ENCODE results near the gene PCSK7. TPM values are rescaled to one million over a fixed set of nuclear protein-coding genes. Genes with fewer than 3 reads are reported as not detected.
"Not testable (repeated sequence)": the region's sequence is repeated elsewhere in the genome, so short reads cannot be mapped to it uniquely, and the experiment has no call there.

Gene PCSK7, protein sequence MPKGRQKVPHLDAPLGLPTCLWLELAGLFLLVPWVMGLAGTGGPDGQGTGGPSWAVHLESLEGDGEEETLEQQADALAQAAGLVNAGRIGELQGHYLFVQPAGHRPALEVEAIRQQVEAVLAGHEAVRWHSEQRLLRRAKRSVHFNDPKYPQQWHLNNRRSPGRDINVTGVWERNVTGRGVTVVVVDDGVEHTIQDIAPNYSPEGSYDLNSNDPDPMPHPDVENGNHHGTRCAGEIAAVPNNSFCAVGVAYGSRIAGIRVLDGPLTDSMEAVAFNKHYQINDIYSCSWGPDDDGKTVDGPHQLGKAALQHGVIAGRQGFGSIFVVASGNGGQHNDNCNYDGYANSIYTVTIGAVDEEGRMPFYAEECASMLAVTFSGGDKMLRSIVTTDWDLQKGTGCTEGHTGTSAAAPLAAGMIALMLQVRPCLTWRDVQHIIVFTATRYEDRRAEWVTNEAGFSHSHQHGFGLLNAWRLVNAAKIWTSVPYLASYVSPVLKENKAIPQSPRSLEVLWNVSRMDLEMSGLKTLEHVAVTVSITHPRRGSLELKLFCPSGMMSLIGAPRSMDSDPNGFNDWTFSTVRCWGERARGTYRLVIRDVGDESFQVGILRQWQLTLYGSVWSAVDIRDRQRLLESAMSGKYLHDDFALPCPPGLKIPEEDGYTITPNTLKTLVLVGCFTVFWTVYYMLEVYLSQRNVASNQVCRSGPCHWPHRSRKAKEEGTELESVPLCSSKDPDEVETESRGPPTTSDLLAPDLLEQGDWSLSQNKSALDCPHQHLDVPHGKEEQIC
- total RNA-seq (ENCODE audit: low replicate concordance): 42.6 and 46.3 TPM in 2 replicates

- H3K4me3 ChIP-seq (ENCODE audit: low read depth, low read length): peak within 1 kb of the TSS; percentile 97
- DNase-seq (ENCODE audit: low read depth): no peak
- no peak for TF ChIP-seq CTCF (IDR thresholded peaks at IDR 0.05; ENCODE audit: insufficient read depth, low read length)
These were observed at the start of gene PCSK7 for GRCh38 chr11:117231842-117232091. Gene PCSK7, minus strand, starts transcription at chr11:117232073. Its CDS starts 2,229 bp downstream, at chr11:117229844.

DNA sequence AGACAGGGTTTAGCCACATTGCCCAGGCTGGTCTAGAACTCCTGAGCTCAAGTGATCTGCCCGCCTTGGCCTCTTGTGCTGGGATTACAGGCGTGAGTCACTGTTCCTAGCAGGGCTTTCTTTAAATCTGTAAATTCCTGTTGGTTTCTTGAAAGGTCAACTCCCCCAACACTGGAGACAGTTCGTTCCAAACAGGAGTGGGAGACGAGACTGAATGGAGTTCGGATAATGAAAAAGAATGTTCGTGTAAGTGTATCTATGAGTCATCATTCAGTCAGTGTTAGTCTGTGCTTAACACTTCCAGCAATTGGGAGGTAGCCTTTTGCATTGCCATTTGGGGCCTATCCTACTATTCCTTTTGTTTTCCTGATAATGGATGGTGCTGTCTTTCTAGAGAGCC lies 49.3 kb upstream of the PCSK7 start:
- TF ChIP-seq CTCF (IDR thresholded peaks at IDR 0.05; ENCODE audit: insufficient read depth, low read length): no peak
- peak; percentile 99 for DNase-seq (ENCODE audit: low read depth)
- no peak overlapping the region for H3K4me3 ChIP-seq (ENCODE audit: low read depth, low read length)

GRCh38 chr11:117279711-117280376 lies 48.0 kb upstream of the PCSK7 start:
- peak; percentile 60 for DNase-seq (ENCODE audit: low read depth)
- no peak overlapping the region for H3K4me3 ChIP-seq (ENCODE audit: low read depth, low read length)
- no peak for TF ChIP-seq CTCF (IDR thresholded peaks at IDR 0.05; ENCODE audit: insufficient read depth, low read length)

GRCh38 chr11:117278347-117278746 lies 46.5 kb upstream of the PCSK7 start:
- DNase-seq (ENCODE audit: low read depth): no peak
- no peak for TF ChIP-seq CTCF (IDR thresholded peaks at IDR 0.05; ENCODE audit: insufficient read depth, low read length)
- H3K4me3 ChIP-seq (ENCODE audit: low read depth, low read length): no peak overlapping the region

- H3K4me3 ChIP-seq (ENCODE audit: low read depth, low read length): no peak overlapping the region
- TF ChIP-seq CTCF (IDR thresholded peaks at IDR 0.05; ENCODE audit: insufficient read depth, low read length): no peak
These were observed 41.8 kb upstream of the PCSK7 start for GRCh38 chr11:117273550-117274289.

DNA sequence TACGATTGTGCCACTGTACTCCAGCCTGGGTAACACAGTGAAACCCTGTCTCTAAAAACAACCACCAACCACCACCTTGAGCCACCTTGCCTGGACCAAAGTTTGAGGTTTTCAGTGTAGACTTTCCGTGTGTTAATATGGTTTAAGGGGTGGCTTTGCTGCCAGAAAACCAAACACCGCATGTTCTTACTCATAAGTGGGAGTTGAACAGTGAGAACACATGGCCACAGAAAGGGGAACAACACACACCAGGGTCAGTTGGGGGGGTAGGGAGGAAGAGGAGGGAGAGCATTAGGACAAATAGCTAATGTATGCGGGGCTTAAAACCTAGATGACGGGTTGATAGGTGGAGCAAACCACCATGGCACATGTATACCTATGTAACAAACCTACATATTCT lies 40.3 kb upstream of the PCSK7 start:
- not testable (repeated sequence) for DNase-seq (ENCODE audit: low read depth); H3K4me3 ChIP-seq (ENCODE audit: low read depth, low read length)

More at GRCh38 chr11:117273550-117274289, 41.8 kb upstream of the PCSK7 start:
- peak; percentile 74 for DNase-seq (ENCODE audit: low read depth)
